GM19395 (cell line): ENCODE results near the gene TIAM1.

Experiments used
- ATAC-seq: cut with Tn5 transposase; IDR thresholded peaks from one replicate; pipeline ENCODE4 v1.9.1; 2021; ENCODE audit warnings: mild to moderate bottlenecking, moderate library complexity; ENCODE audit not compliant: unreplicated experiment

The TIAM1 gene

GRCh38 chr21:31218830-31219608, 125.0 kb downstream of the TIAM1 start:
- no peak for ATAC-seq

DNA sequence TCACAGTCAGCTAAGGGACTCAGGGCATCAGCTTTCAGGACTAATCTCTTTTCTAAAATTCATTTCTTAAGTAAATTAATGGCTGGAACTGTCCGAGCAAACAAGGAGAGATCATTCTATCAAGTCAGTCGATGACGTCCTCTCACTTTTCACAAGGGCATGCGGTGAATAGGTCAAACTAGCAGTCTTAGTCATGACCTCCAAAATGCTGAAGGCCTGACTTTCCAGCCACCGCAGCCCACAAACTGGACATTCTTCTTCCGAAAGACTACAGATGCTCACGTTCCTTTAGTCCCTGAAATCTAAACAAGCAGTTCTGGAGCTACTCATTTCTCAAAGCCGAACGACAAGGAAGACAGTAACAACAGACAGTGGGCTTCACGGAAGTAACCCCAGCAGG, 127.9 kb downstream of the TIAM1 start:
- ATAC-seq, result no peak

DNA sequence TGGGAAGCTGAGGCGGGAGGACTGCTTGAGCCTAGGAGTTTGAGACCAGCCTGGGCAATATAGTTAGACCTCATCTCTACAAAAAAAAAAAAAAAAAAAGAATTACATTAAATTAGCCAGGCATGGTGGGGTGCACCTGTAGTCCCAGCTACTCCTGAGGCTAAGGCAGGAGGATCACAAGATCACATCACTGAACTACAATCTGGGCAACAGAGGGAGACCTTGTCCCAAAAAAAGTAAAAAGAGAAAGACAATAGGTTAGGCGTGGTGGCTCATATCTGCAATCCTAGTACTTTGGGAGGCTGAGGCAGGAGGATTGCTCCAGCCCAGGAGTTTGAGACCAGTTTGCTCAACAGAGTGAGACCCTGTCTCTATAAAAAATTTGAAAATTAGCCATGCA, 130.3 kb downstream of the TIAM1 start:
- ATAC-seq, result no peak

DNA sequence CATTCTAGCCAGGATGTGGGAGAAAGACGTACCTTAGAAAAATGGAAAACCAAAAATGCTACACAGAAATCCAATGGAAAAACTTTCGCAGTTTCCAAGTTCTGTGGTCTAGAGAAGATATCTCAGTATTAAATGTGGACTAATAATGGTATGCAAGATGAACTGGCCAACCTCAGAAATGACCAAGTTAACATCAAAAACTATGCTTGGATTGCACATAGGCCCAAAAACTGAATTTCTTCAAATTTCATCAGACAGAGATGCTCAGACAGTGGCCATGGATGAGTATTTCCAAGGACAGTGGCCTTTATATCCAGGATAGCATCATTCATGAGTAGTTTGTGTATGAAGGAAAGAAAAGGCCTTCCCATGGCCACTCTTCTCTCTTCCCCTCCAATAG, 132.2 kb downstream of the TIAM1 start:
- ATAC-seq, result no peak

- ATAC-seq, result no peak
Observed at GRCh38 chr21:31205412-31205811, 138.6 kb downstream of the TIAM1 start.

DNA sequence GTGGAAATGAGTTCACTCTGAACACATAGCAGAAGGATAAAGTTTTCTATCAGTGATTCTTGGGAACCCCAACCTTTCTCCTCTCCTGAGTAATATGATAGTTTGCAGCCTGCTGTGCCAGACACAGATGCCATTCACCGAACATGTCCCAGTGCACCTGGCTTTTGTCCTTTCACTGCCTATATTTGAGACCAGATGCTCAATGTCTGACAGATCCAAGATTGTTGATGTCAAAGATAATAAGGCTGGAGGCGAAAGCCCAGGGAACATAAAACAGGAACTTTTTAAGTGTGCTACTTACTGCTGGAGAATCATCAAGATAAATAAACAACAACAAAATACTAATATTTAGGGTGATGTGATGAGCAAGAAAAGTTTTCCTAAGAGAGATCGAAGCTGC, 139.3 kb downstream of the TIAM1 start:
- ATAC-seq, result no peak

DNA sequence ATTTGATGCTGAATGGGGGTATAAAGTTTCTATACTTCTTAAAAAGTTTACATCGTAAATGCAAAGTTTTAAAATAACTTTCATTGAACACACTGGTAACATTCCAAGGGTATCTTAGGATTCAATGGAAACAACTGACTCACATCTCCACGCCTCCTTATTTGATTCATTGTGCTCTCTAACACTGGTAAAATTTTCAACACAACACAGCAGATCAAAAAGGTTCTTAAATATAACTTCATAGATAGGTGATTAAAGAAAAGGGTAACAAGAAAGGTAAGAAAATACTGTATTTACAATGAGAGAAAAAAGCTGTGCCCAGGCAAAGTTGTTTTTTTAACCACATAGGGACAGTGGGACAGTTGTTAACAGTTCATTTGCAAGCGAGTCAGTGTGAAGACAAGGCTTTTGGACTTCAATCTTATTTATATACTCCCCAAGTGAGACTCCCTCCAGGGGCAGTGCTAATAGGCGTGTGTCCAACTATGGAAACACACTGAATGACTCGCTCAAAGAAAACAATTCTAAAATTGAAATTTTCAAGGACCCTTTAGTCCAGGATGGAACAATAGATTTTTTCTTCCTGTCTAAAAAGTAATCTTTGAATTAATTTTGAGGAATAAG, 140.5 kb downstream of the TIAM1 start:
- no peak for ATAC-seq

DNA sequence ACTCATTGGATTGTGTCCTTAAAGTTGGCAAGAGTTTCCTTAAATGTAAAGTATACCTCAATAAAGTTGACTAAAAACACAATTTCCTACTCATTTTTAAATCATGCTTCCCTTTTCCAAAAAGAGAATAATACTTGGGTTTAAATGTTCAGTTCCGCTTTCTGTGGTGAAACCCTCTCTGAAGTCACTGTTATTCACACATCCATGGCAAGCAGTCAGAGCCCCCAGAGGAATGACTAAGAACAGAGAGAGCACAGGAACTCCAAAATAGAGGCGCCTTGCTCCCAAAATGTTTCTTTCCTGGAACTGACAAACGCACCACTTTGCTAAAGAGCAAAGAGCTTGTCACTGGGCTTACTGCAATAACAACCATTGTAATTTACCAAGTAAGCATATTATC, 142.5 kb downstream of the TIAM1 start:
- peak; percentile 76 for ATAC-seq

GRCh38 chr21:31201144-31201543, 142.9 kb downstream of the TIAM1 start:
- no peak for ATAC-seq

DNA sequence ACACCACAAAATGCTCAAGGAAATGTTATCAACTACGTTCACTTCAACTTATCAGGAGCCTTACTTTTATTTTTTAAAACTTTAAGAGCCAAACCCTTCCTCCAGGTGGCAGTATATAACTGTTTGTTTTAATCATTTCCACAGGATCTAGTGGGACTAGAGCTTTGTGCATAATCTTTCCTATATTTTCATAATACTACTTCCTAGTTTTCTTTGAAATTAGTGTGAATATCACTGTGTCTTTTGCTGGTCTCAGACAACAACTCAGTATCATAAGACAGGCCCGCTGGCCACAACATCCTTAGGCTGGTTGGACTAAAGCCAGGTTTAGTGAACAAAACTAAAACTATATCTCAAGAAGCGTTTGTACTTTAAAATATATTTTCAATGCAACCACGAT, 145.5 kb downstream of the TIAM1 start:
- peak; percentile 55 for ATAC-seq

DNA sequence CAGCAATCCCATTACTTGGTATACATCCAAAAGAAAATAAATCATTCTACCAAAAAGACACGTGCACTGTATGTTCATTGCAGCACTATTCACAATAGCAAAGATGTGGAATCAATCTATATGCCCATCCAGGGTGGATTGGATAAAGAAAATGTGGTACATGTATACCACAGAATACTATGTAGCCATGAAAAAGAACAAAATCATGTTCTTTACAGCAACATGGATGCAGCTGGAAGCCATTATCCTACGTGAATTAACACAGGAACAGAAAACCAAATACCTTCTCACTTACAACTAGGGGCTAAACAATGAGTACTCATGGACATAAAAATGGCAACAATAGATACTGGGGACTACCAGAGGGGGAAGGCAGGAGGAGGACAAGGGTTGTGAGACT, 147.3 kb downstream of the TIAM1 start:
- no peak for ATAC-seq

DNA sequence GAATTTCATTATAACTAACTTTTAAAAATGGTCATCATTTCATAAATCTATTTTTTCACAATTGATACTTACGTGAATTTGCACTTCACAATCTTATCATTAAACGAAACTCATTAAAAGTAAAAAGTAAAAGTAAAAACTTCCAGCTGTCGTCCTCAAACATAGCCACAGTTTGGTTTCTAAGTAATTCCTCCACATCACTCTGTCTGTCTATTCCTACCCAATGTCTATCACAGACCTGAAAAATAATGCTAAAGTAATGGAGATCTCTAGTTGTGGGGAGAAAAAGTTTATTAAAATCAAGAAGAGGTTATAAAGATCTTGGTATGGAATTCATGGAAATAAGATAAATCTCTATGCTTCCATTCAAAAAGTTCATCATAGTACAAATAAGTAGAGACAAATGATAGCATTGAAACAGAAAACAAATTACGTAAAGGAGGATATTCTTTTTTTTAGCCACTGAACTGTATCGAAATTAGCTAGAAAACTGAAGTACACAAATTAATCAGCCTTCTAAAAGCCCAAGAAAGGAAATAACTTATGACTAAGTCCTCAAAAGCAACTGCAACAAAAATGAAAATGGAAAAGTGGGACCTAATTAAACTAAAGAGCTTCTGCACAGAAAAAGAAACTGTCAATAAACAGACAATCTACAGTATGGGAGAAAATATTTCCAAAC, 148.6 kb downstream of the TIAM1 start:
- no peak for ATAC-seq

- ATAC-seq, result no peak
Observed at GRCh38 chr21:31194510-31195293, 149.4 kb downstream of the TIAM1 start.

- ATAC-seq, result no peak
Observed at GRCh38 chr21:31193761-31194160, 150.3 kb downstream of the TIAM1 start.

GRCh38 chr21:31191553-31191952, 152.5 kb downstream of the TIAM1 start:
- ATAC-seq, result no peak

GRCh38 chr21:31190516-31190915, 153.5 kb downstream of the TIAM1 start:
- no peak for ATAC-seq

GRCh38 chr21:31187499-31187898, 156.6 kb downstream of the TIAM1 start:
- ATAC-seq, result no peak

- ATAC-seq, result no peak
Observed at GRCh38 chr21:31186916-31187315, 157.1 kb downstream of the TIAM1 start.

GRCh38 chr21:31185663-31186062, 158.4 kb downstream of the TIAM1 start:
- ATAC-seq, result no peak

GRCh38 chr21:31184876-31185275, 159.2 kb downstream of the TIAM1 start:
- no peak for ATAC-seq

- ATAC-seq, result no peak
Observed at GRCh38 chr21:31184459-31184858, 159.6 kb downstream of the TIAM1 start.
